ENCODE measurements around the gene ZNF428. TPM values are rescaled to one million over a fixed set of nuclear protein-coding genes. Genes with fewer than 3 reads are reported as not detected.
"Not testable (repeated sequence)": the region's sequence is repeated elsewhere in the genome, so short reads cannot be mapped to it uniquely, and the experiment has no call there.

Gene ZNF428
- polyA plus RNA-seq, 3 donors = 82.2 to 90.6 (median 86.1) TPM

DNA sequence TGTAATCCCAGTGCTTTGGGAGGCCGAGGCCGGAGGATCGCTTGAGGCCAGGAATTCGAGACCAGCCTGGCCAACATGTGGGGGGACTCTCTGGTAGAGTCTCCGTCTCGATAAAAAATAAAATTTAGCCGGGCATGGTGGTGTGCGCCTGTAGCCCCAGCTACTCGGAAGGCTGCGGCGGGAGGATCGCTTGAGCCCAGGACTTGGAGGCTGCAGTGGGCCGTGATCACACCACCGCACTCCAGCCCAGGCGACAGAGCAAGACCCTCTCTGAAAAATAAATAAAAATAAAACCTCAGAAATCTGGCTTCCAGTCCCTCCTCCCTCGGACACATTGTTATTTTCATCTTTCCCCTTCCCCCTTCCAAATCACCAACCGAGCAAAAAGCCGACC is 23.8 kb downstream of the ZNF428 start:
- no peak for DNase-seq (ENCODE audit: low read depth in 3 of 3, low spot score in 2 of 3)

DNA sequence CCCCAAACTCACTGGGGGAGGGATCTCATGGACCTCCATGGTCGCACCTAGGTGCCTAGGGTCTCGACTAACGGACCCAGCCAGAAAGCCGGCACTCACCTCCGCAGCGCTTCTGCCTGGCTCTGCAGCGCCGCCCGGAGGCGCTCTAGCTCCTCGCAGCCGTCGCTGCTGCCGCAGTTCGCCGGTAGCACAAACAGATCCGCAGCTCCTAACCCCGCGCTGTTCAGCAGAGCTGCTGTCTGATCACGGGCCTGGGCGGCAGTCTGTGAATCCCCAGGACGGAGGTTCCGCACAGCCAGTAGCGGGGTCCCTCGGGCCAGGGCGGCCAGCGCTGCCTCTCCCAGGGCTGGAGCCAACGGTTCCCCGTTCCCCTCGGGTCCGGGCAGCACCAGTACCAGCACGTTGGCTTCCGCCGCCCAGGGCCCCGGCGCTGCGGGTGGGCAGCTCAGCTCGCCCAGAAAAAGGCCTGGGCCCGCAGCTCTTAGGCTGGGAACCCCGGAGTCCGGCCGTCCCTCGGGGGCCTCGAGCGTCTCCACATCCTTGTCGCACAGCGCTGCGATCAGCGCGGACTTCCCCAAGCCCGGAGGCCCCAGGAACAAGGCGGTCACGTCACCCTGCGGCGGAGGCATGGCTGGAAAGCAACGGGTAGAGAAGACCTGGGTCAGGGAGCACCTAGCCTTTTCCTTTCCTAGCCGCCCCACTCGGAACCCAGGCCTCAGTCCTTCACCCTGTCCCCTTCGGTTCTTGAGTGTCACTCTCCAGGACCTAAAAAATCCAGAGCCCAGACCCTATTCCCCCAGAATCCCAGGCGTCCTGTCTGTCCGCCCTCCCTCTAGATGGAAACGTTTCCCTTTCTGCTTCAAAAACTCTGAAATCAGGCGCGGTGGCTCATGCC is 24.5 kb downstream of the ZNF428 start:
- peak in 1 of 3 donors; percentile 50 for DNase-seq (ENCODE audit: low read depth in 3 of 3, low spot score in 2 of 3)

DNA sequence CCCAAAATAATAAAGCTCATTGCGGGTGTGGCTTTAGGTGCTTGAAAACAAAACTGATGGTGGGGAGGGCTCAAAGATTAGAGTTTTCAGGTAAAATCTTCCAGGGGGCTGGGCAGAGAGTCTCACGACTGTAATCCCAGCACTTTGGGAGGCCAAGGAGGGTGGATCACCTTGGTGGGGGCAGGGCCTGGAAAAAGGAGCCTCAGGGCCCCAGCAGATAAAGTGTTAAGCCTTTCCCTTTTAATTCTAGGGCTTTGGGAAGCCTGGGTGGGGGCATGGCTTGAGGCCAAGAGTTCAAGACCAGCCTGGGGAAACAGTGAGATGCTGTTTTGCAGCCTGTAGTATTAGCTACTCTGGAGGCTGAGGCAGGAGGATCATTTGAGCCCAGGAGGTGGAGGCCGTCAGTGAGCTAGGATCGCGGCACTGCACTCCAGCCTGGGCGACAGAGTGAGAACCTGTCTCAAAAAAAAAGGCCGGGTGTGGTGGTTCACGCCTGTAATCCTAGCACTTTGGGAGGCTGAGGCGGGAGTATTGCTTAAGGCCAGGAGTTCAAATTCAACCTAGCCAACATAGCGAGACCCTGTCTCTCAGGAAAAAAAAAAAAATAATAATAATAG is 25.2 kb downstream of the ZNF428 start:
- DNase-seq (ENCODE audit: low read depth in 3 of 3, low spot score in 2 of 3) = no peak

DNA sequence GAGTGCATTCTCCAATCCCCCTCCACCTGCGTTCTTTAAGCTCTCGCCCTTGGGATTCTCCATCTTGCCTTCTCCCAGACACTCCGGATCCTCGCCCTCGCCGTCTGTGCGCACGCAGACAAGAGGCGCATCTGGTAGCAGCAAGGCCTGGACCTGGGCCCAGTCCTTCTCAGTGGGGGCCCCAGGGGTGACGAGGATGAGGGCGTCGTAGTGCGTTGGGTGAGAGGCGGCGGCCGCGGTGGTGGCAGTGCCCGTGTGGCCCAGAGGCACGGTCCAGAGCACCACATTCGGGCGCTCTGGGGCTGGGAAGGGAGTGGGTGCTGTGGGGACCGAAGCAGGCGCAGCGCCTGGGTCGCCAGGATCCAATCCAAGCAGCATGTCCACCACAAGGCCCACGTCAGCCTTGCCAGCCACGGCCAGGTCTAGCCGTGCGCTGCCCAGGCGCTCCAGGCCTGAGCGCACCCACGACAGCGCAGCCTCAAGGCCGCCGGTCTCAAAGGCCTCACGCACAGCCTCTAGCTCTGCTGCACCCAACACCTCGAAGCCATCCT is 26.6 kb downstream of the ZNF428 start:
- no peak for DNase-seq (ENCODE audit: low read depth in 3 of 3, low spot score in 2 of 3)

DNA sequence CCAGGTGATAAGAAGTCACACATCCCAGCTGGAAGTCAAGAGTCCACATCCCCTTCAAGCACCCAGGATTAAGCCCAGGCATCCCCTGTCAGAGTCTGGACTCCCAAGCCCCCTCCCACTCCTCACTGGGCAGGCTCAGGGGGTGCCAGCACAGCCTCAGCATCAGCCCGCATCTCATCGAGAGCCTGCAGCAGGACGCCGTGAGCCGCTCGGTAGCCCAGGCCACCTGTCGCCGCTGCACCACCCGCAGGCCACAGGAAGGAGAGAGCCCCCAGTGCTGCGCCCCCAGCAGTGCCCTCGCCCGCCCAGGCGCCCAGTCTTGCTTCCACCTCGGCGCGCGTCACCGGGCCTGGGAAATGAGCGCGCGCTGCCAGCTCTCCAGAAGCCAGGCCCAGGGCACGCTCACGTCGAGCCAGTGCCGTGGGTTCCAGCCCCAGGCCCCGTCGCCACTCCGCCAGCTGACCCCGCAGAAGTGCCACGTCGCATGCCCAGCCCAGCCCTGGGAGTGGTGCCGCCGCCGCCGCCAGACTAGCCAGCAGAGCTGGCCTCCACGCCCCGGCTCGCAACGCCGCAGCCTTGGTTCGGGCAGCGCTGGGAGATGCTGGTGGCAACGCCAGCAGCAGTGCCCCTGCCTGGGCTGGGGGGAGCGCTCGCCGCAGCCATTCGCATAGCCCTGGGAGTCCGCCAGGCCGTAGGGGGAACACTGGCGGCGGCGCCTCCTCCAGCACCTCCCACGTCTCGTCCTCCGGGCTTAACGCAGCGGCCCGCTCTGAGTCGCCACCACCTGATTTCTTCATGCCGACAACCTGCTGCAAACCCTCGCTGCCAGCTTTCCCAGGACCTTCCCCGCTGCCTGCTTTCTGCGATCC is 27.3 kb downstream of the ZNF428 start:
- DNase-seq (ENCODE audit: low read depth in 3 of 3, low spot score in 2 of 3) = no peak

DNA sequence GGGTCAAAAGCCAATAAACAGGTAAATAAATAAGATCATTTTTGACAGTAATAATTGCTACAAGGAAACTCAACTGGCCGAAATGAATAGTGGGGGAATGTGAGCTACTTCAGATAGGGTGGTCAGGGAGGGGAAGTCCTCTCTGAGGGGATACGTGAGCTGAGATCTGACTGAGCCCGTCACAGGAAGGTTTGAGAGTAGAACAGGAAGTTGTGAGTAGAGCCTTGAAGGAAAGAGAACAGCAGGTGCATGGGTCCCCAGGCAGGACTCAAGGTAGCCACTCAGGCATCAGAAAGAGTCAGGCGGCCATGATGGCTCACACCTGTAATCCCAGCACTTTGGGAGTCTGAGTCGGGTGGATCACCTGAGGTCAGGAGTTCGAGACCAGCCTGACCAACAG is 29.8 kb downstream of the ZNF428 start:
- no peak for DNase-seq (ENCODE audit: low read depth in 3 of 3, low spot score in 2 of 3)

DNA sequence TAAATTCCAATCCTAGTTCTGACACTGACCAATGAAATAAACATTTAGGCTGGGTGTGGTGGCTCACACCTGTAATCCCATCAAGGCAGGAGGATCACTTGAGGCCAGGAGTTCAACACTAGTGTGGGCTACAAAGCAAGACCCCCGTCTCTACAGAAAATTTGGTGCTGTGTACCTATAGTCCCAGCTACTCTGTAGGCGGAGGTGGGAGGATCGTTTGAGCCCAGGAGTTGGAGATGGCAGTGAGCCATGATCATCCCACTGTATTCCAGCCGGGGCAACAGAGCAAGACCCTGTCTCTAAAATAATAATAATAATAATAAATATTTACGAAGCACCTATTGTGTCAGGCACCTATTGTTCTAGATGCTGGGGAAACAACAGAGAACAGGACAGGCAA is 30.2 kb downstream of the ZNF428 start:
- DNase-seq (ENCODE audit: low read depth in 3 of 3, low spot score in 2 of 3) = no peak

DNA sequence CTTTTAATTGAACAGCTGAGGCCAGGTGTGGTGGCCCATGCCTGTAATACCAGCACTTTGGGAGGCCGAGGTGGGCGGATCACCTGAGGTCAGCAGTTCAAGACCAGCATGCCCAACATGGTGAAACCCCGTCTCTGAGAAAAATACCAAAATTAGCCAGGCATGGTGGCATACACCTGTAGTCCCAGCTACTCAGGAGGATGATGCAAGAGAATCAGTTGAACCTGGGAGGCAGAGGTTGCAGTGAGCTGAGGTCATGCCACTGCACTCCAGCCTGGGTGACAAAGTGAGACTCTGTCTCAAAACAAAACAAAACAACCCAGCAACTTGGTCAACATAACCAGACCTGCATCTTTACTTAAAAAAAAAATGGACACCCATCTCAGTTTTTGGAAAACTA is 32.4 kb downstream of the ZNF428 start:
- not testable (repeated sequence) for DNase-seq (ENCODE audit: low read depth in 3 of 3, low spot score in 2 of 3)

DNA sequence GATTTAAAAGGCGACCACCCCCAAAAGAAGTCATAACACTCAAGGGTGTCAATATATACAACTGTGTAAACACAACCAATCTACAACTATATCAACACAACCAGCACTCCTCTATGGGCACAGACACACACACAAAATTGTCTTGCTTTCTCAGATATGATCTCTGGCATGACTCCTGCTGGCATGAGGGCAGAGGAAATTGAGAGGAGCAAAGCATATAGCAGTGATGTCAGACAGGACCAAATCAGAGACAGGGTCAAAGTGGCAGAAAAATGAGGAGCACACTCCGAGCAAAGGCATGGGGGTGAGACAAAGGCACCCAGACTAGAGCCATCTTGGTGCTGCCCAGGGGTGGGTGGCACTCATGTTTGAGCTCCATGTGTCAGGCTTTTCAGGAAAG is 33.1 kb downstream of the ZNF428 start:
- DNase-seq (ENCODE audit: low read depth in 3 of 3, low spot score in 2 of 3) = no peak

DNA sequence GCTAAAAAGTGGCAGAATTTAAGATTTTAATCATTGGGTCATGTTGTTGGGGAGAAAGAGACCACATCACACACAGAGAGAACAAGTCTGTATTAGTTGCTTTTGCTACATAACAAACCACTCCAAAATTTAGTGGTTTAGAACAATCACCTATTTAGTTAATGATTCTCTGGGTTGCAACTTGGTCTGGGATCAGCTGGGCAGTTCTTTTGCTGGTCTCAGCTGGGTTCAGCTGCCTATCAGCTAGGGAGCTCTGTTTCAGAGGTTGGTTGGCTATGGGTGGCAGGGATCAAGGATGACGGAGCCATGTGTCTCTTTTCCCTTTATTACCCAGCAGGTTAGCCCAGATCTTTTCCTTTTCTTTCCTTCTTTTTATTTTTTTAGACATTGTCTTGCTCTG is 34.9 kb downstream of the ZNF428 start:
- DNase-seq (ENCODE audit: low read depth in 3 of 3, low spot score in 2 of 3) = no peak

DNA sequence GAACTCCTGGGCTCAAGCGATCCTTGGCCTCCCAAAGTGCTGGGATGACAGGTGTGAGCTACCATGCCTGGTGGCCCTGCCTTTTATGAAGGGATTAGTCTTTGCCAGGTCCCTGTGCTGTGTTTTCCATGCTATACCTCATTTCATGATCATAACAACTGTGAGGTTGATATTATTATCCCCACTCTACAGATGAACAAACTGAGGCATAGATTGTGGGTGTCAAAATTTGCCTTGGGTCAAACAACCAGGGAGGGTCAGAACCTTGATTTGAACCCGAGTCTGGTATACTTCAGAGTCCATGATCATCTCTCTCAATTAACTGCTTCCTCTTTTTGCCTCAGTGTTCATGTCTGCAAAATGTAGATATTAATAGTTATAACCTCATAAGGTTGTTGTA is 36.9 kb downstream of the ZNF428 start:
- no peak for DNase-seq (ENCODE audit: low read depth in 3 of 3, low spot score in 2 of 3)

DNA sequence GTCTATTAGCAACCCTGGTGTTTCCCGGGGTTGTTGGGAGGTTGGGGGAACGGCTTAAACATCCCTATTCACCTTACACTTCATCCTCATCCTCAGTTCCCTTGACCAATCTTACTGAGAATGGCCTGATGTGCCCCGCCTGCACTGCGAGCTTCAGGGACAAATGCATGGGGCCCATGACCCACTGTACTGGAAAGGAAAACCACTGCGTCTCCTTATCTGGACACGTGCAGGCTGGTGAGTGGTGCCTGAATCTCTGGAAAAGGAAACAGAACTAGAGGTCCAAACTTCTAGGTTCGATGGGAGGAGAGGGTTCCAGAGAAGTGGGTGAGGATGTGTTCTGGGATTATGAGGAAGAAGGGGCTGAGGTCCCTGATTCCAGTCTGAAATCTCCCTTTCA is 38.0 kb downstream of the ZNF428 start:
- no peak for DNase-seq (ENCODE audit: low read depth in 3 of 3, low spot score in 2 of 3)

DNA sequence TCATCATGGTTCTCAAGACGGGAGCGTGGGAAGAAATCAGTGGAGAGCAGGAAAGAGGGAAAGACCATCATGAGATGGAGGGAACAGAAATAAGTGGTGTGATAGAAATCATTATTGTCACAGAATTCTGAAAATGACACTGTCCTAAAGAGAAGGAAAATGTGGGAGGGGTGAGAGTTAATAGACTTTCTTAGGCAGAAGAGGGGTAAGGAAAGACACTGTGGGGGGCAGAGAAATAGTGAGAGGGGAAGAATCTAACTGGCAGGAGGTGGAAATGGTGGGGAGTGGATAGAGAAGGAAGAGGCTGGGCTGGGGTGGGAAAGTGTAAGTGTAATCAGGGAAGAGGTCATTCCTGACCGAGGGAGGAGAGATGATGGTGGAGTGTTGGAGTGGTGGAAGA is 40.6 kb downstream of the ZNF428 start:
- DNase-seq (ENCODE audit: low read depth in 3 of 3, low spot score in 2 of 3) = no peak

DNA sequence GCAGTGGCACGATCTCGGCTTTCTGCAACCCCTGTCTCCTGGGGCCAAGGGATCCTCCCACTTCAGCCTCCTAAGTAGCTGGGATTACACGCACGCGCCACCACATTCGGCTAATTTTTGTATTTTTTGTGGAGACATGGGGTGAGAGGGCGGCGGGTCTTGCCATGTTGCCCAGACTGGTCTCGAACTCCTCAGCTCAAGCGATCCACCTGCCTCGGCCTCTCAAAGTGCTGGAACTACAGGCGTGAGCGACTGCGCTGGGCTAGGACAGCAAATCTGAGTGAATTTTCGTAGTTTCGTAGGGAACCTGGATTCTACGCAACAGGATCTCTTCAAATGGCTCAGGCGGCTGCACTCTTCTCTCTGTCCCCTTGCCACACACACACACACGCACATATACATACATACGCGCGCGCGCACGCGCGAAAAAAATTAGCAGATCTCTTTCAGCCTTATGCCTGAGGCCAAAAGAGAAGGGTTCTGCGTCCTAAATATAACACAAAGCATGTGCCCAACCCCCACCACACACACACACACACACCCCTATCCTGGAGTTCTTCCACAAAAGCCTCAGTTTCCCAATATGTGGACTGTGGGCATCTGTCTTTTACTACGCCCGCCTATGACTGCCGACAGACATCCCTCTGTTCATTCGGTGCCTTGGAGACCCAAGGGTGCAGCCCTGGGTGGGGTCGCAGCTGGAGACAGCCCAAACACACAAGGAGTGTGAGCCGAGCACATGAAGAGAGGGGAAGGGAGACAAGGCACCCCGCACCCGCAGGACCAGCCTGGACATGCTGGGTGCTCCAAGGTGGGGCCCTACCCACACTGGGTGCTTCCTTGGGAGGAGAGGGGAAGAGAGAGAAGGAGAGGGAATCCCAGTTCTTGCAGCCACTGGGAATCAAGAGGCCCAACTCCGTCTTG is 43.2 kb downstream of the ZNF428 start:
- DNase-seq (ENCODE audit: low read depth in 3 of 3, low spot score in 2 of 3) = no peak

DNA sequence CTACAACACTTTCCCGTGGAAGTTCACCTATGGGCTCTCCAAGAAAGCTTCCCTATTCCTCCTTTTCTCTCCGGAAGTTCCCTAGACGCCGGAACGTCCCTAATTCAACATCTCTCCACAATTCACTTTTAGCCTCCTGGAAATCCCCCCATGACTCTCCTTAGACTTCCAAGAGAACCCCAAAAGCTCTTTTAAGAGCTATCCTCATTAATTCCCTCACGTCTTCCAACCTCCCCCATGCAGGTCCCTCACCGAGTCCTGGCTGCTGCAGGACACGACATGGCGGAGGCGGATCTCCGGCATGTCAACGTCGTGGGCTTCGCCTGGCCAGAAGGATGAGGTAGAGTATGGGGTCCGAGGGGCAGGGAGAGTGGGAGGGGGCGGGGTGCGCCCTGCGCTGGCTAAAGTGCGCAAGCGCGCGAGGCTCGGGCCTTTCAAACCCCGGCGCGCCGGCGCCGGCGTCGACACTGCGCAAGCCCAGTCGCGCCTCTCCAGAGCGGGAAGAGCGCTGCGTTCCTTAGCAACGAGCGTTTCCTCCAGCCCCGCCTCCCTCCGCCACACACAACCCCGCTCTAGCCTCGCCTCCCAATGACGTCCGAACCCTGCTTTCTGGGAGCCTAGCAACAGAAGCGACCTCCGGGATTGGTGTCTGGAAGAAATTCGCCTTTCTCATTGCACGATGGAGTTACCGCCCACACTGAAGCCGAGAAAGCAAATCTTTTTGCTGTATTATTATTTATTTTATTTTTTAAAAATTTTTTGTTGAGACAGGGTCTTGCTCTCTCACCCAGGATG is 44.1 kb downstream of the ZNF428 start, which contains the start of the genes PINLYP and XRCC1:
Gene PINLYP (plus strand): TSS at position 646 of the 795 bp plus-strand sequence. CDS start 1,391 bp downstream, outside the sequence.
Gene XRCC1 (minus strand): TSS at position 372 of the 795 bp plus-strand sequence. CDS start 69 bp downstream, at position 303.
- DNase-seq (ENCODE audit: low read depth in 3 of 3, low spot score in 2 of 3) = peak; percentile 96 to 99 (median 97)

DNA sequence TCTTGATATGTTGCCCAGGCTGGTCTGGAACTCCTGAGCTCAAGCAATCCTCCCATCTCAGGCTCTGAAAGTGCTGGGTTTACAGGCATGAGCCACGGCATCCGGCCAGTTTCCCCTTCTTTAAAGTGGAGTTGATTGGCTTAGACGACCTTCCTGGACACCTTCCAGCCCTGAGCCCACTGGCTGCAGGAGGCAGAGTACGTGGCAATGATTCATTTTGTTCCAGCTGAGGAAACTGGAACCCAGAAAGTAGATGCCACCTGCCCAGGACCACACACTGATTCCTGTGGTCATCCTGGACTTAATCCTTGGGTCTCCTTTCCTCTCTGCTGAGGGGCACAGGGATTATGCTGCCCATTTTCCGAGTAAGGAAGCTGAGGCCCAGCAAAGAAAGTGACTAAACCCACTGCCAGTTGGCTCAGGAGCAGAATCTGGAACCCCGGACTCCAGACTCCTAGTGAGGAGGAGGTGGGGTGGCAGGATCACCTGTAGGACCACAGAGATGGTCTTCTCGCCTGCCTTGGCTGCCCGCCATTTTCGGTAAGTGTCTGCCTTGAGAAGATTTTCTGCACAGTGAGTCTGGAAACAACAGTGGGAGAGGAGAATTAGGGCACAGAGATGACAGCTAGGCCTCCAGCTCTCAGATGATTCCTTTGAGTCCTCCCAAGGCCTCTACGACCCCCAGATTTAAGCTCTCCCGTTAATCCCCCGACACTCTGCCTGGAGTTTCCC is 44.8 kb downstream of the ZNF428 start:
- DNase-seq (ENCODE audit: low read depth in 3 of 3, low spot score in 2 of 3) = no peak

DNA sequence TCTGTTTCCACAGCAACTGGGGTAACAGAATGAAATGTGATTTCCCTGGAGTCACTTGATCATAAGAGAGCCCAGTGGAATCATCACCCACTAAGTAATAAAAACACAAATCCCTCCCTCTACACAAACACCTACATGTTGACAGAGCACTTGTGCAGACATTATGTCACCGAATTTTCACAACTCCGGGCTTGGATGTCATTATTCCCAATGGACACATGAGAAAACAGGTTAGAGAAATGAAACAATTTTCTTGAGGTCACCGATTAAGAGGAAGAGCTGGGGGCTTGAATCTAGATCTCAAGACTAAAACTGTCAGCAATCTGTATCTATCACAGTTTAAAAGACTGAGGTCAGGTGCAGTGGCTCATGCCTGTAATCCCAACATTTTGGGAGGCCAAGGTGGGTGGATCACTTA is 47.2 kb downstream of the ZNF428 start:
- DNase-seq (ENCODE audit: low read depth in 3 of 3, low spot score in 2 of 3) = no peak

DNA sequence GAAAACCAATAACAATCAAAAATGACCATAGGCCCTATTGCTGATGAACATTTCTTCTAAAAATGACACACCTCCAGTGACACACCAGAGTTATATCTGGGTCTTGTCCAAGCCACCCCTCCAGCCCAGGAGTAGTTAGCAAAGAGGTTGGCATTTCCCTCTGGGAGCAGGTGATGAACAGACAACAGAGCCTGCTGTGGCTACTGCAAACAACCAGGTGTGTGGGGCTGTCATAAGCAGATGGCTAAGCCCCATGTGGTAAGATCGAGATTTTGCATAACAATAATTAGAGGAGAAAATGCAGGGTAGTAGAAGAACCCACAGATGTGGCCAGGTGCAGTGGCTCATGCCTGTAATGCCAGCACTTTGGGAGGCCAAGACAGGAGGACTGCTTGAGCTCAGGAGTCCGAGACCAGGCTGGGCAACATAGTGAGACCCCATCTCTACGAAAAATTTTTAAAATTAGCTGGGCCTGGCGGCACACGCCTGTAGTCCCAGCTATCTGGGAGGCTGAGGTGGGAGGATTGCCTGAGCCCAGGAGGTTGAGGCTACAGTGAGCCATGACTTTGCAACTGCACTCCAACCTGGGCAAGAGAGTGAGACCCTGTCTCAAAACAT is 49.1 kb downstream of the ZNF428 start:
- DNase-seq (ENCODE audit: low read depth in 3 of 3, low spot score in 2 of 3) = no peak

All from right renal cortex interstitium (tissue), 3 donors.